ENCODE measurements around the gene MVK. TPM values are rescaled to one million over a fixed set of nuclear protein-coding genes. Genes with fewer than 3 reads are reported as not detected.

The MVK gene
- total and polyA plus RNA-seq, 9 donors, result 7.4 to 66.4 (median 18.6) TPM

GRCh38 chr12:109541413-109541726 lies 32.2 kb upstream of the MVK start:
- Histone ChIP-seq H3K27ac (no peak overlapping the region), H3K36me3 (no peaks in the 10 kb centered on the region), H3K4me3 (no peak overlapping the region), H3K27me3 (no peaks in the 10 kb centered on the region), H3K9me3 (no peaks in the 10 kb centered on the region), H3K4me1 (ENCODE audit: insufficient read depth) (peaks cover 5% of the 10 kb centered on the region)
- intact Hi-C loops (cut with DNase I), result no loop called here
- TF ChIP-seq POLR2A (IDR thresholded peaks at IDR 0.05) (no peak), CTCF (IDR thresholded peaks at IDR 0.05) (no peak), EP300 (IDR thresholded peaks at IDR 0.05) (no peak)
- WGBS, 3 donors, result 21 to 32% (median 25%) methylated on average over 4 of the region's 4 CpGs
- peak in 1 of 5 donors; percentile 38 for DNase-seq

GRCh38 chr12:109542014-109542413 lies 31.6 kb upstream of the MVK start:
- 30 to 60% (median 36%) methylated on average over 2 of the region's 2 CpGs for WGBS, 3 donors
- Histone ChIP-seq H3K36me3 (no peaks in the 10 kb centered on the region), H3K27me3 (no peaks in the 10 kb centered on the region), H3K9me3 (no peaks in the 10 kb centered on the region), H3K4me3 (no peak overlapping the region), H3K4me1 (ENCODE audit: insufficient read depth) (peaks cover 5% of the 10 kb centered on the region), H3K27ac (no peak overlapping the region)
- intact Hi-C loops (cut with DNase I), result no loop called here
- TF ChIP-seq POLR2A (IDR thresholded peaks at IDR 0.05) (no peak), CTCF (IDR thresholded peaks at IDR 0.05) (no peak), EP300 (IDR thresholded peaks at IDR 0.05) (no peak)
- DNase-seq, result no peak

- Histone ChIP-seq H3K27me3 (no peaks in the 10 kb centered on the region), H3K4me1 (ENCODE audit: insufficient read depth) (peaks cover 5% of the 10 kb centered on the region), H3K9me3 (no peaks in the 10 kb centered on the region), H3K4me3 (no peak overlapping the region), H3K27ac (no peak overlapping the region), H3K36me3 (no peaks in the 10 kb centered on the region)
- no peak for DNase-seq
- 82 to 89% (median 87%) methylated on average over 6 of the region's 6 CpGs for WGBS, 3 donors
- TF ChIP-seq EP300 (IDR thresholded peaks at IDR 0.05) (no peak), POLR2A (IDR thresholded peaks at IDR 0.05) (no peak), CTCF (IDR thresholded peaks at IDR 0.05) (no peak)
- intact Hi-C loops (cut with DNase I), result no loop called here
Measured at GRCh38 chr12:109542876-109543275, 30.7 kb upstream of the MVK start.

- H3K4me1 ChIP-seq (ENCODE audit: insufficient read depth), result peaks cover 5% of the 10 kb centered on the region
- DNase-seq, result no peak
- TF ChIP-seq EP300 (IDR thresholded peaks at IDR 0.05), result no peak
- no peak for TF ChIP-seq POLR2A (IDR thresholded peaks at IDR 0.05)
- no peak for TF ChIP-seq CTCF (IDR thresholded peaks at IDR 0.05)
- no peak overlapping the region for H3K27ac ChIP-seq
- H3K27me3 ChIP-seq, result no peaks in the 10 kb centered on the region
- H3K9me3 ChIP-seq, result no peaks in the 10 kb centered on the region
- WGBS, 3 donors, result 66 to 73% (median 71%) methylated on average over 7 of the region's 7 CpGs
- no peak overlapping the region for H3K4me3 ChIP-seq
- intact Hi-C loops (cut with DNase I), result no loop called here
- no peaks in the 10 kb centered on the region for H3K36me3 ChIP-seq
Measured at GRCh38 chr12:109544955-109545531, 28.6 kb upstream of the MVK start.
